GM19463 (cell line): ENCODE measurements around the gene HSPH1.

ENCODE experiments used
- ATAC-seq: cut with Tn5 transposase; IDR thresholded peaks from one replicate; pipeline ENCODE4 v1.9.1; 2021; ENCODE audit warnings: mild to moderate bottlenecking, moderate library complexity; ENCODE audit not compliant: unreplicated experiment

The HSPH1 gene

DNA sequence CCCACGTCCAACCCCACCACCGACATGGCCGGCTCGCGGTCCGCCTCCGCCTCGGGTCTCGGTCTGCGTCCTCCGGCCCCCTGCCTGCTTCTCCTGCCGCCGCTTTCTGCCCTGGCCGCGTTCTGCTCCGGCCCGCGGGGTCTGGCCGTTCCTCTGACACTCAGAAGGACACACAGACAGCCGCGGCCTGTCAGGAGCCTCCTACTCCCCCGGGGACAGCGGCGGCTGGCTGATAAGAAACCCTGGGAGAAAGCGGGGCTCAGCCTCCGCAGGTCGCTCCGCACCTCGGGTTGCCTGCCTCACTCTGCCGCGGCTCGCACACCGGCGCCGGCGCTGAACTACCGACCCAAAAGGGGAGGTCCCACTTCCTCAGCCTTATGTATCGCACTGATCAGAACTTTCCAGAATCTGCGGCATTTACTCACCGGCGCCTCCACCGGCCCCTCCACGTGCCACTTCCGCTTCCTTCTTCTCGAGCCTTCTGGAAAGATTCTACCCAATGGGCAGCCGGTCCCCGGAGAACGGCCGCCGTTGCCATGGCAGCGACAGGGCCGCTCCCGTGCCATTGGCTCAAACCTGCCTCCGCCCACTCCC, at the start of gene HSPH1:
TSS of gene HSPH1 (minus strand) at position 348 of the 594 bp plus-strand sequence. CDS start at position 26, 322 bp downstream.
- peak; percentile 74 for ATAC-seq

DNA sequence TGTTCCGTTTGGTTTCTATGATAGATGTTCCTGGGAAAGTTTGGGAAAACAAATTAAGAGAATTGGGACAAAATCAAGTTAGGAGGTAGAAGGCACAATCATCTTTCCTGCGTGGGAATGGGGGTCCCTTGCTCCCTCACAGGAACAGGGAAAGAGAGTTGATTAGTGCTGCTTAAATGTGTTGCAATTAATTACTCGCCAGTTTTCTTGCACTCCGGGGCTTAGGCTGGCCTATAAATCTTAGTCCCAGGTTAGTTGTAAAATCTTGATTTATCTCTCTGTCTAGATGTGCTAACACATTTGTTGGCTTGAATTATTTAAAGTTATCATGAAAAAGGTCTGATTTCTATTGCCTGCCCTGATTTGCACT, 48.1 kb upstream of the HSPH1 start:
- no peak for ATAC-seq

DNA sequence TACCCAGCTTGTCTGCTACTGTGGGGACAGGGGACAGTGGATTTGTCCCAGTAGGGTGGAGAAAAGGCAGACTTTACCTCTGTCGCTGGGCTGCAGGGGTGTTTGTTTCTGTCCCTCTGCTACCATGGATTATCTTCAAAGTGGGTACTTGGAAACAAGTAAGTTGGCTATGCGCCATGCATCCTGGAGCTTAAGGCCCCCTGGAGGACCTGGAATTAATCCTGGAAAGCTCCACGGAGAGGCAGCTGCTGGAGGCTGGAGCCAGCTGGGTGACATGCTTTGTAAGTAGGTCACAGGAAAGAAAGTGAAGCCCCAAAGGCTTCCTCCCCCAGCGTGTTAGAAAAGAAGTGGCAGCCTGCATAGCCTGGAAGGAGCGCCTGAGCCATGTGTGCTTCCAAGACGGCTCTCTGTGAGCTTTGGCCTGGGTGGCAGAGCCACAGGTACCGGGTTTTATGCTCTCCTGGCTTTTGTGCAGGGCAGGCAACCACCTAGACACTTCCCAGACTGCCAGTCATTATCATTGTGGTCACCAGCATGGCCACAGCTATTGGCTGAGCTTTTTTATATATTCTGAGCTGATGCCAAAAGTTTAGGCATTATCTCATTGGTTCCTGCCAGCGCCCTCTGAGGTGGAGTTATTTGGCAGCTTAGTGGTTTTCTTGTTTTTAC, 47.6 kb upstream of the HSPH1 start:
- no peak for ATAC-seq

DNA sequence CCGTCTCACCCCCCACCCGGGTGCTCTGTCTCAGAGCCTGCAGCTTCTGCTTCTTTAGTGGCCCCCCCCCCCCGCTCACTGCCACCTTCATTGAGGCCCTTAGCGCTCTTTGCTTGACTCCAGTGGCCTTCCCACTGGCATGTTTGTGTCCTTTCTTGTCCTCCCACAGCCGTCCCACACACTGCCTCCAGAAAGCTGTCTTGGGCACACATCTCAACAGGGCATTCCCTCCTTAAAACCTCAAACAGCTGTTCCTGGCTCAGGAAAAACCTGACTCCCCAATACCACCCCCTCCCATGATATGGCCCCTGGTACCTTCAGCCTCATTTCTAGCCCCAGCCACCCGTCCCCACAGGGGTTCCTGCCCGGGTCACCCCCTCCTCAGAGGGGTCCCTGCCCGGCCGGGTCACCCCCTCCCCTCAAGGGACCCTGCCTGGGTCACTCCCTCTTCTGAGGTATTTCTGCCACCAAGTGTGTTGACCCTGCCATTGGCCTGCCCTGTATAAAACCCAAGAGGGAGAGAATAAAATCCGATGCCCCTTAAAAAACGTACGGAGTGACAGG, 46.9 kb upstream of the HSPH1 start:
- ATAC-seq: no peak

DNA sequence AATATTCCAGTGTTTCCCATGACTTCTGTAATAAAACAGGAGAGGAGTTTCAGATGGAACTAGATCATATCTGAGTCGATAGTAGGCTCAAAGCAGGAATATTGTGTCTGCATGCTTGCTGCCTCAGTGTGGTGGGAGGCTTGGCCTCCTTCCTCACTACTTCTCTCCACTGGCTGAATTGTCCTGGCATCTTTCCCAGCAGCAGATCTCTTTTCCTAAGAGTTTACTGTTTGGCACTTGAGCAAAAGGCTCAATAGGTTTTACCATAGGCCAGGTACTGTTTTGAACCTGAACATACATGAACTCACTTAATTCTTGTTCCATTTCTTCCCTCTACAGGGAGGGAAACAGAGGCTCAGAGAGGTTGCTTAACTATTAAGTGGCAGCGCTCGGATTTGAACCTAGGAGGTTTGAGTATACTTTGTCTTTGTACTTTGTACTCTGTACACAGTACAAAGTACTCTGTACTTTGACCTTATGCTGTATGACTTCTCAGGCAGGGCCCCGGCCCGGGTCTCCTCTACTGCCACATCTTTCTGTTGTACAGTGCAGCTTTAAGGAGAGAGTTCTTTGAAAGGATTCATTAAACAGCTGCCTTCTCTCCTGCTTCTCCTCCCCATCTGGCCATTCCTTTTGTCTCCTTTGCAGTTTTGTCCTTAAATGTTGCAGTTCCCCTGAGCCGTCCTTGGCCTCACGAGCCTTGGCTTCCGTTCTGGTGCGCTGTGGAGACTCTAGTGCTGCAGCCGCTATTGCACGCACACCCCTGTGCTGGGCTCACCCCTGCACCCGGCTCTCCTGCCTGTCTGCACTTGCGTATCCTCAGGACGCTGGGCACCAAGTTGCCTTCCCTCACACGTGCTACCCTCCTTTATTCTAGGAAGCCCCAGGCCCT, 46.2 kb upstream of the HSPH1 start:
- no peak for ATAC-seq

DNA sequence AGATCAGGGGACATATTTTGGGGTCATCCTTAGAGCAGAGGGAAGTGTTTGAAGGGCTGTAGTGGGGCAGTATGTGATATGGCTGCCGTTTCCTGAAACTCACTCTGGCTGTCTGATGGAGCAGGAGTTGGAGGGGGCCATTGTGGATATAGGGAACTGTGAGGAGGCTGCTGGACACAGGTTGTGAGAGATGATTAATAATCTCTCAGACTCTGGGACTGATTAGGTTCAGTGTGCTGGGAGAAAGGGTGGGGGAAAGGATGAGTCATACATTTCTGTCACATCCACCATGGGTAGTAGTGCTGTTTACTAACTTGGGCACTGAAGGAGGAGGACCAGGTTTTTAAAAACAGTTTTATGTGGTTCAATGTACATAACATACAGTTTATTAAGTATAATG, 42.9 kb upstream of the HSPH1 start:
- no peak for ATAC-seq

DNA sequence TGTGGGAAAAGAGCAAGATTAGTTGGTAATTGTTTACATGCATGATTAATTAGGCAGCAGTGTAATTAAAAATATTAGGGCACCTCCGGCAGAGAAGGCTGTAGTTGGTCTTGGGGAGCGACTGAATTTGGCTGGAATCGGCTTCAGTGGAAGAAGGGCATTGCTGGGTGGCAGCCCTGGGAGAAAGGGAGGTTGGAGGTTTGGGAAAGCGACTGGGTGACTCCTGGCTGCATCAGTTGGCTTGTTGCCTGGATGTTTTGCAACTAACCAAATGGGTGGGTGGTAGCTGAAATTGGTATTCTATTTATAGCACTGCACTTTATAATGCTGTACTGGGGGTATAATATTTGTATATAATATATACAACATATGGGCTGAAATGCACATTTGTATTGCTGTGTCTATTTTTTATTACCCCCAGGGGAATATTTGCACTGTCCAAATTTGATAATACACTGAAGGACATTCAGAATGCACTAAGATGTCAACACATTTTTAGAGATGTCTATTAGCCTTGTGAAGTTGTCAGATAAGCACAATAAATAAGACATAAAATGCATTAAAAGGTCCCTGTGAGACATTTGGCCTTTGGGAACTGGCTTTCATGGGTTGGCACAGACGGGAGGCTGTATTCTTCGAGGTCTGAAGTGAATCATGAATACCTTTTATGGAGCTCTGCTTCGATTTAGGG, 39.8 kb upstream of the HSPH1 start:
- no peak for ATAC-seq

DNA sequence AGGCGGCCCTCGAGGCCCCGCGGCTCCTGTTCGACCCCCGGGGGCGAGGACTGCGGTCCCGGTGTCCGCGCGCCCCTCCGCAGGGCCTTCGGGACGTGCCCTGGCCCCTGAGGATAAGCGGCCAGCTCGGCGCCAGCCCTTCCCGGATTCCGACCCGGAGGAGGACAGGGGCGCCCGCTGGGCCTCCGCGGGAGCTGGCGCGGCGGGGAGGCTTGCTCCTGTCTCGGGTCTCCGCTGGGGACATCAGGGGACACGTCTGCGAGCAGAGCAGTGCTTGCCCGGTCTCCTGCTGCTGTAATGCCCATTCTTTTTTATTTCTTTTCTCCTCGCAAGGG, 38.9 kb upstream of the HSPH1 start:
- peak; percentile 9 for ATAC-seq

DNA sequence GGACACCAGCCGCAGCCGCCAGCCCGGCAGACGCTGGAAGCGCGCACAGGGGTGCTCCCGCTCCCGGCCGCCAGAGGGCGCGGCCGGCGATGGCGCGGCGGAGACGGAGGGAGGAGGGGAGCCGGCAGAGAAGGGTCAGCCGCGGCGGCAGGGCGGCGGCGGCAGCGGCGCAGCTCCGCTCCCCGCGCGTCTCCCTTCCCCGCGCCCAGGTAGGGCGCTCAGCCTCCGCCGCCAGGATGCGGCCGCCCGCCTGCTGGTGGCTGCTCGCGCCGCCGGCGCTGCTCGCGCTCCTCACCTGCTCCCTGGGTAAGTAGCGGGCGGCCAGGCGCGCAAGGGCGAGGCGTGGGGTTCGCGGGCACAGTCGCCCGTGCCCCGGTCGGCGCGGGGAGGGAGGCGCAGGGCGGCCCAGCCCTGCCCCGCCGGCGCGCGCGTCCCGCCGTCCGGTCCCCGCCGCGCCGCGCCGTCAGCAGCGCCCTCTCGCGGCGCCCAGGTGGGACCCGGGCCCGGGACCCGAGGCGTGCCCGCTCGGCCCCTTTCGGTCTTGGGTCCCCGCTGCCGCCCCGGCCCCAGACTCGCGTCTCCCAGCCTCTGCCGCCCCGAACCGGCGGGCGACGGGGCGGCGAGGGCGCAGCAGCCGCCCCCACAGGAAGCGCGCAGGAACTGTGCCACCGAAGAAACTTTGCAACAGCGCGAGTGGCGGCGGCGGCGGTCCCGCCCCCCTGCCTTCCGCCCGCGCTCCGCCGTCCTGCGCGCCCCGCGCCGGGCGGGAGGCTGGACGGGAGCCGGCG, 38.3 kb upstream of the HSPH1 start, which contains the start of gene B3GLCT:
TSS of gene B3GLCT (plus strand) at position 127 of the 788 bp plus-strand sequence. CDS start at position 237, 110 bp downstream.
- peak; percentile 80 for ATAC-seq

DNA sequence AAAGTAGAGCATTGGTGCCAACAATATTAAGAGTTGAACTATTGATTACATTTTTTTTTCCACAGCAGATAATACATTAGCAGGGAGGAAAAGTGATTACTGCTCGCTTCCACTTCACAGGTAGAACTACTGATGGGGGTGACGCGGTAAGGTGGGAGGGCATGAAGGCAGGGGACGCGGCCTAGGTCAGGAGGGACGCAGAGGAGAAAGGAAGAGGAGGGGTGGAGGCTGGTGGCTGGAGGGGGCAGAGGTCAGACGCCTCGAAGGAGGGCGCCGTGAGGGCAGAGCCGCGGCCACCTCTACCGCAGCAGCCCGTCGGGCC, 37.8 kb upstream of the HSPH1 start:
- no peak for ATAC-seq

DNA sequence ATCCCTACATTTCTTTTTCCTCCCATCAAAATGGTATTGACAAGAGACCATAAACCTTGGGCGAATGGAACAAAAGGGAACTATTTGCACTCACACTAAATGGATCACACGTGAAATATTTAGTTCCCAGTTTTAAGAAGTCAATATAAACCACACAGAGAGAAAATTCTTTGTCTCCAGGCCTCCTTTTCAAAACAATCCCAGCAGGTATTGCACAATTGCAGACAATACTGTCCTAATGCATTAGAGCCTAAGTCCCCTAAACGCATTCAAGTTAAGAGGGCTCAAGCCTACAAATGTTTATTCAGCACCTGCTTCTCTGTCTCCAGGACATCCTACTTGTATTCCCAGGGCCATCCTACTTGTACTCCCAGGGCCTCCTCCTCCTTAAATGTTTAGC, 36.8 kb upstream of the HSPH1 start:
- ATAC-seq: no peak

DNA sequence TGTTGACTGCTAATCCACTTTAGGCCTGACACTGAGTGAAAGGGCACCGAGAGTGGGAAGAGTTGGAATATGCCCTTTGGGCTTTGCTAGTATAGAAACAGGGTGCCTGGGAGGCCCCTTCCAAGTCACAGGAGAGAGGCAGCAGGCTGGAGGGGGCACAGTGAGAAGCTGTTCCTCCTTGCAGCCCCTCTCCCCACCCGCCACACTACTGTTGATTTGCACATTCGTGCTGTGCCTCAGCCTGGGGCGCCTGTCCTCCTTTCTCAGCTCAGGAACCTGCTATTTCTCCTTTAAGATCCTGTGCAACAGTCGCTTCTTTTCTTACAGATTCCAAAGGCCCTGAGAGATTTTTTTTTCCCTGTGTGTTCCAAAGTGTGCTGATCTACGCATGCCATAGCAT, 35.3 kb upstream of the HSPH1 start:
- no peak for ATAC-seq

DNA sequence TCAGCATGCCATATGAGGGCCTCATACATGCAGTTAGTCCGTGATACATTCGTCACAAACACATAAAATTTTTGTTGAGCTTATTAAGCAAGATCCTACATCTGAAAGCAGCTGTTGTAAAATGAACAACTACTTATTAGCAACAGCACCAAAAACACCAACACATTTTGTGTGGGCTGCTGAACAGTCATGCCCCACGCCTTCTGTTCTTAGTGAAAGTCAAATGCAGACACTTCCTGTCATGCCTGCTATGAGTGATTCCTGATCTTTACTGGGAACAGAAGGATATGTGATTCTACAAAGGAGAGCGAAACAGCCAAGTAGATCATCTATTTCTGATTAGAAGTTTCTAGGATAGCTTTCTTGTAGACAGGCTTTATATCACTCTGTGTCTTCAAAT, 33.9 kb upstream of the HSPH1 start:
- ATAC-seq: no peak

DNA sequence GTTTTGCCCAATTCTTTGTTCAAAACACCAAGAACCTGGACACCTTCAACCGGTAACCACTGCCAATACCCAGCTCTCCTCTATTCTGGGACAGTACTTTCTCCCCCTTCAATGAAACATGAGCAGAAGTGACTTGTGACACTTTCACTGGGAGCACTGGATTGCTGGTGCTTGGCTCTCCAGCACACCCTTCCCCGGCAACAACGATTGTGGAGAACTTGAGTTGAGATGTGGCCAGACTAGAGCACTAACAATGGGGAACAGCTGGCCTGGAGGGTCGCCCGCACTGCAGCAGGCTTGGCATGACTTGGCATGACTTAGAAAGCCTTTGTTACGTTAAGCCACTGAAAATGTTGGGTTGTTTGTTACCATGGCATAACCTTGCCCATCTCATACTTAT, 30.6 kb upstream of the HSPH1 start:
- no peak for ATAC-seq

DNA sequence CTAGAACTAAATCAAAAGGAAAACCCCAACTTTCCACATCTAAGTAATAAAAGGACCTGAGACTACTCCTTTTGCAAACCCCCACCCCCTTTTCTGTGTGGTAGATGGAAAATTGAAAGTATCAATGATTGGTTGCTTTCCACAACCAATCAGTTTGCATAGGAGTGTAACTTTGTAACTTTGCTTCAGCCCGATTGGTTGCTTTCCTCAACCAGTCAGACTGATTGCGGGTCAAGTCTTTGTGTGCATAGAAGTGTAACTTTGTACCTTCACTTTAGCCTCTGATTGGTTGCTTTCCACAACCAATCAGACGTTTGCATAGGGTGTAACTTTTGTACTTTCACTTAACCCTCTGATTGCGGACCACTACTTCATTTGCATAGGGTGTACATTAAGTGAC, 30.0 kb upstream of the HSPH1 start:
- ATAC-seq: no peak

DNA sequence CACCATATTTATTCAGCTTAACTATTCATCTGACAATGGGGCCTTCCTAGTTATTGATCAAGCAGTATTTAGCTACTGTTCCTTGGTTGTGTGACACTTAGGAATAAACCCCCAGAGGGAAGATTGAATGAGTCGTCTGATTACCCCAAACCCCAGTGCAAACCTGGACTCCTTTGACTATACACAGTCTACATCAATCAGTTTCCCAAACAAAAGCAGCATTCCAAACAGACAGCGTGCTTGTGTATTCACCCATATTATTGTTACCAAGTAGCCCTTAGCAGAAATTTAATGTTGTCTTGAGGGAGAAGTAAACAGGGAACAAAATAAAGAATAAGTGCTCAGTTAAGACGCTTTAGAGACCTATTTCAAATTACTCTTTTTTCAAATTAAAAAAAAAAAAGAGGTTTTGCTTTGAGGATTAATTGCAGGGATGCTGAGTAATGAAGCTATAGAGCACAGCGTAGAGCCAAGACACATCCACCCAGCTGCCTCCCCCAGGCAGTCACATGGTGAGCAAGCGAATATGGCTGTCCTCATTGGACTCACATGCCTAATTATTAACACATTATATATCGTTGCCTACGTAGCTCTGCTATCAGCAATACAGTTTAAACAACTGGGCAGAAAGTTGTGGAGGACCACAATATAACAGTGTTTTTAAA, 23.4 kb upstream of the HSPH1 start:
- ATAC-seq: no peak

DNA sequence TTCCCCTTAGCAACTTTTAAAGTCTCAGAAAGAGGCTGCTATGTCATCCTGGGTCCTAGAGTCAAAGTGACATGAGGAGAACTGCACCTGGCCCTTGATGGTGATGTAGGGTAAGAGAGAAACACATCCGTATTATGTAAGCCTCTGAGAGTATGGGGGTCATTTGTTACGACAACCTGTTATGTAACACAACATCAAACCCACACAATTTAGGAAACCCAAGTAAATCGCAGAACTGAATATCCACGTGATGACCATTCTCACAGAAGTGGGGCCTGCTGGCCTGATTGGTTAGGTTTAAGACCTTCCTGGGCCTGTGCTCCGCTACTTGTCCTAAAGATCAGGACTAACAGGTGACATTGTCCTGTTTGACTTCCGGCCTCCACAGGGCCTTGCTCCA, 22.7 kb upstream of the HSPH1 start:
- ATAC-seq: no peak

DNA sequence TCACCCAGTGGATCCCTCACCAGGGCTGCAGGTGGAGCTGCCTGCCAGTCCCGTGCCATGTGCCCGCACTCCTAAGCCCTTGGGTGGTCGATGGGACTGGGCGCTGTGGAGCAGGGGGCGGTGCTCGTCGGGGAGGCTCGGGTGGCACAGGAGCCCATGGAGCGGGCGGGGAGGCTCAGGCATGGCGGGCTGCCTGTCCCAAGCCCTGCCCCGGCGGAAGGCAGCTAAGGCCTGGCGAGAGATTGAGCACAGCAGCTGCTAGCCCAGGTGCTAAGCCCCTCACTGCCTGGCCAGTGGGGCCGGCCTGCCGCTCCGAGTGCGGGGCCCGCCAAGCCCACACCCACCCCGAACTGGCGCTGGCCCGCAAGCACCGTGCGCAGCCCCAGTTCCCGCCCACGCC, 21.3 kb upstream of the HSPH1 start:
- ATAC-seq: no peak

DNA sequence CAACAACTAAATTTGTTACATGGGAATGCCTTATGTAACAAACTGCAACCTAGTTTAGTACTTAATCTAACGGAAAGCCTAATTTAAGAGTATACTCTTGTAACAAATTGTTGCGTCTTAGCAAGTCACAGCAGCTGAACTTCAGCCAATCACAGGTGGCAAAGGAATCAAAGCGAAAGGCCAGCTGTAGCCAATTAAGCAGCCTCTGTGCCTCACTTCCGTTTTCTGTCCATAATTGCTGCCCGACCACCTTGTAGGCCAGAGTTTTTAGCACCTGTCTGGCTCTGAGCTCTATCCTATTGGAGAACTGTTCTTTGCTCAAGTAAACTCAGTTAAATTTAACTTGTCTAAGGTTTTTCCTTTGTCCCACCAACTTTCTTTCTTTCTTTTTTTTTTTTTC, 18.1 kb upstream of the HSPH1 start:
- ATAC-seq: no peak

DNA sequence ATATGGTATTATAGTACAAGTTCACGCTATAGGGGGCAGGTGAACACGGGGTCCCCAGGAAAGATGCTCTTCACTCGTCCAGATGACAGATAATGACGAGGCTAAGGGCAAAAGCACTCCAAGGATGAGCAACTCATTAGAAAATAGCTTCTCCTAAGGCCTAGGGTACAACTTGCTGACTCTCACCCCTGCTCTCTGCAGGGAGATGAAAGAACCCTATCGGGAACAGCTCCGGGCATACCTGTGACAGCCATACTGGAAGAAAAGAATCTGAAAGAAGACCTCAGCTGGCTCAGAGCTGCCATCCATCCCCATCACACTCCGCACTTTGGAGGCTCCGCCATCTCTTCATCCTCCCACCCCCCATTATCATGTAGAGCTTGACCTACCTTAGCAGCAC, 17.5 kb upstream of the HSPH1 start:
- ATAC-seq: no peak
